HCT116 (cell line): ENCODE results near the gene OLFML3. TPM values are rescaled to one million over a fixed set of nuclear protein-coding genes. Genes with fewer than 3 reads are reported as not detected.

Experiments
- ATAC-seq: fragments of 200-7000 bp; cut with Tn5 transposase; 2 replicates; pipeline ENCODE4 v1.9.1; 2020; ENCODE audit warnings: mild to moderate bottlenecking, moderate library complexity
- BruUV-seq: library from RNA; stranded (reverse); fragments of 400-500 nt; replicated peaks from 2 replicates; lab custom pipeline; 2021; lab: Mats Ljungman, UMichigan
- CTCF ChIA-PET: fragments of 300-600 bp; sonication (Branson Sonifier 250); formaldehyde crosslinking; loops from one replicate; lab custom pipeline; 2021; ENCODE audit warnings: antibody characterized with exemption; lab: Charles Lee
- POLR2A ChIA-PET: fragments of 300-600, 350-600 bp; sonication (Branson Sonifier 250); formaldehyde crosslinking; loops from one replicate; lab custom pipeline; 2021; ENCODE audit warnings: antibody characterized with exemption; lab: Charles Lee
- RAD21 ChIA-PET, 2 experiments: fragments of 300-600 bp; sonication (Branson Sonifier 250); formaldehyde crosslinking; loops; one replicate each; lab custom pipeline; 2023; ENCODE audit warnings: low total read pairs in 2 of 2; ENCODE audit not compliant: uncharacterized antibody in 2 of 2, unreplicated experiment in 2 of 2, low non-redundant PET in 1 of 2; lab: Charles Lee
- DNase-seq: peaks from one replicate; pipeline ENCODE4 v3.0.0-alpha.2; 2010; ENCODE audit warnings: low read depth, low spot score
- H2AFZ ChIP-seq: fragments of 200-600 bp; shearing (Covaris generic), sonication (generic); 2 replicates; pipeline ENCODE4 v1.6.1; 2017; ENCODE audit warnings: low read depth, mixed run types, mixed read lengths, antibody characterized with exemption, low read length; ENCODE audit not compliant: poor library complexity, severe bottlenecking
- H3K27ac ChIP-seq: 2 replicates; pipeline ENCODE4 v1.5.1; 2012; ENCODE audit warnings: low read depth, low read length
- H3K27me3 ChIP-seq: fragments of 200-600 bp; sonication (generic); 2 replicates; pipeline ENCODE4 v1.6.1; 2016; ENCODE audit warnings: mixed run types, low read length, mixed read lengths; ENCODE audit not compliant: insufficient read depth
- H3K36me3 ChIP-seq, 2 experiments: fragments of 200-500 bp in 1 of 2; fragments of 200-600 bp in 1 of 2; sonication (Bioruptor generic) in 1 of 2; sonication (generic) in 1 of 2; 2 replicates each; pipeline versions ENCODE4 v1.5.1 to v1.6.1; 2014 to 2016; ENCODE audit warnings: low read length in 2 of 2, inconsistent platforms in 1 of 2, mixed read lengths in 1 of 2, mixed run types in 1 of 2; ENCODE audit not compliant: insufficient read depth in 2 of 2, control insufficient read depth in 1 of 2
- H3K4me1 ChIP-seq, 2 experiments: fragments of 200-600 bp in 1 of 2; sonication (generic) in 1 of 2; 2 replicates each; pipeline versions ENCODE4 v1.5.1 to v1.6.1; 2012 to 2017; ENCODE audit warnings: low read length in 2 of 2, inconsistent platforms in 1 of 2, mild to moderate bottlenecking in 1 of 2, mixed read lengths in 1 of 2, mixed run types in 1 of 2, moderate library complexity in 1 of 2; ENCODE audit not compliant: insufficient read depth in 2 of 2, control insufficient read depth in 1 of 2
- H3K4me2 ChIP-seq: fragments of 200-600 bp; sonication (generic); 2 replicates; pipeline ENCODE4 v1.6.1; 2017; ENCODE audit warnings: mixed run types, low read length, mixed read lengths
- H3K4me3 ChIP-seq, 2 experiments: fragments of 200-600 bp in 1 of 2; sonication (generic) in 1 of 2; replicated peaks in 1 of 2; 2 replicates each; pipeline ENCODE4 v1.5.1; 2011 to 2016; ENCODE audit warnings: low read length in 2 of 2, control low read depth in 1 of 2, low read depth in 1 of 2, mild to moderate bottlenecking in 1 of 2, mixed read lengths in 1 of 2, mixed run types in 1 of 2
- H3K79me2 ChIP-seq: fragments of 200-600 bp; sonication (generic); 2 replicates; pipeline ENCODE4 v1.6.1; 2017; ENCODE audit warnings: mild to moderate bottlenecking, mixed run types, low read length, moderate library complexity, mixed read lengths; ENCODE audit not compliant: insufficient read depth
- H3K9ac ChIP-seq: fragments of 200-600 bp; sonication (generic); 2 replicates; pipeline ENCODE4 v1.6.1; 2016; ENCODE audit warnings: low read length, mixed read lengths
- H3K9me2 ChIP-seq: fragments of 200-600 bp; sonication (generic), shearing (Covaris generic); 2 replicates; pipeline ENCODE4 v1.6.1; 2017; ENCODE audit warnings: mixed run types, mild to moderate bottlenecking, moderate library complexity; ENCODE audit not compliant: insufficient read depth
- H3K9me3 ChIP-seq, 2 experiments: fragments of 200-500 bp in 1 of 2; fragments of 200-600 bp in 1 of 2; sonication (Bioruptor generic) in 1 of 2; sonication (generic) in 1 of 2; 2 replicates each; pipeline ENCODE4 v1.6.1; 2014 to 2017; ENCODE audit warnings: low read length in 2 of 2, mixed read lengths in 2 of 2, inconsistent platforms in 1 of 2, low read depth in 1 of 2, mild to moderate bottlenecking in 1 of 2, mixed run types in 1 of 2, moderate library complexity in 1 of 2; ENCODE audit not compliant: control insufficient read depth in 1 of 2, insufficient read depth in 1 of 2
- H4K20me1 ChIP-seq: fragments of 200-600 bp; sonication (generic), shearing (Covaris generic); 2 replicates; pipeline ENCODE4 v1.6.1; 2017; ENCODE audit warnings: mixed run types, mild to moderate bottlenecking, moderate library complexity; ENCODE audit not compliant: insufficient read depth
- ATF3 ChIP-seq: IDR thresholded peaks from 2 replicates; pipeline ENCODE4 v1.6.1; 2012
- CBX3 ChIP-seq: IDR thresholded peaks from 2 replicates; pipeline ENCODE4 v1.6.1; 2012; ENCODE audit warnings: low read depth
- CEBPB ChIP-seq: IDR thresholded peaks from 2 replicates; pipeline ENCODE4 v1.6.1; 2012; ENCODE audit warnings: low read depth
- ELF1 ChIP-seq: IDR thresholded peaks from 2 replicates; pipeline ENCODE4 v1.6.1; 2012; ENCODE audit warnings: low read depth, borderline replicate concordance
- EZH2 ChIP-seq: fragments of 200-600 bp; sonication (generic); IDR thresholded peaks from 2 replicates; pipeline ENCODE4 v1.6.1; 2017; ENCODE audit warnings: antibody characterized with exemption, mixed run types
- FOSL1 ChIP-seq: IDR thresholded peaks from 2 replicates; pipeline ENCODE4 v1.6.1; 2012; ENCODE audit warnings: low read depth
- POLR2A ChIP-seq: IDR thresholded peaks from 2 replicates; pipeline ENCODE4 v1.7.0; 2011; ENCODE audit warnings: borderline replicate concordance; ENCODE audit not compliant: insufficient read depth, insufficient read length; ENCODE audit errors: extremely low read depth
- POLR2AphosphoS5 ChIP-seq: IDR thresholded peaks from 2 replicates; pipeline ENCODE4 v1.6.1; 2011; ENCODE audit warnings: mild to moderate bottlenecking, low read depth, low read length, moderate library complexity
- RAD21 ChIP-seq: IDR thresholded peaks from 2 replicates; pipeline ENCODE4 v1.6.1; 2012; ENCODE audit warnings: low read depth, mild to moderate bottlenecking
- SIN3A ChIP-seq: IDR thresholded peaks from 2 replicates; pipeline ENCODE4 v1.6.1; 2012; ENCODE audit warnings: low read depth
- TCF7L2 ChIP-seq: IDR thresholded peaks from 2 replicates; pipeline ENCODE4 v1.7.0; 2011; ENCODE audit warnings: borderline replicate concordance, inconsistent platforms; ENCODE audit not compliant: insufficient read depth, insufficient read length; ENCODE audit errors: extremely low read depth
- YY1 ChIP-seq: IDR thresholded peaks from 2 replicates; pipeline ENCODE4 v1.6.1; 2011; ENCODE audit warnings: low read length, low read depth, moderate library complexity, mild to moderate bottlenecking; ENCODE audit not compliant: insufficient replicate concordance; ENCODE audit errors: extremely low read depth
- ZFX ChIP-seq: fragments of 450-650 bp; IDR thresholded peaks from 2 replicates; pipeline ENCODE4 v1.6.1; 2017
- intact Hi-C: fragments of 100-400 bp; cut with micrococcal nuclease; formaldehyde crosslinking; loops from 2 replicates; pipeline ENCODE4 v1.10.0; 2022
- total RNA-seq: library from RNA; stranded (reverse); gene quantifications from one replicate; pipeline ENCODE4 v1.2.1, GENCODE V29; 2021; ENCODE audit not compliant: unreplicated experiment
- TF ChIP-seq, protein P1 (sequence below): IDR thresholded peaks from 2 replicates; pipeline ENCODE4 v1.6.1; 2012
- TF ChIP-seq, protein P2 (sequence below): IDR thresholded peaks from 2 replicates; pipeline ENCODE4 v1.6.1; 2012; ENCODE audit warnings: low read depth

OLFML3 gene
- total RNA-seq, 1 experiment from 2014 or later: 0.25 TPM

DNA sequence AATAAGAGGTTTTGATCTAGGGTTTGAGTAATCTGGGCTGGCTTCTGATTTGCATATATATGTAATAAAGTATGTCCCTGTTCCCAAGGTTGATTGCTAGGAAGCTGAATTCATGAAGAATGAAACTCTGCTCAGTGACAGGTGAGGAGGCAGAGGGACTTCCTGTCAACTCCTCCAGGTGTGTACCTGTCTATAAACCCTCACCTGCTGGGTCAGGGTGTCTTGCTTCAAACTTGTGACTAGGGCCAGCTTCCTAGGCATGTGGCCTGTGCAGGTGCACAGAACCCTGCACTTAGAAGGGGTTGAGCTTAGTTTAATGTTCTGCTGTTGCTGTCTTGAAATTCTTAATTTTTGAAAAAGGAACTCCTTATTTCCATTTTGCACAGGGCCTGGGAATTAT lies 21.1 kb downstream of the OLFML3 start:
- no peak for ATAC-seq
- RAD21 ChIA-PET: no interaction called here
- TF ChIP-seq EZH2: no peak
- TF ChIP-seq RAD21: no peak
- TF ChIP-seq ZFX: no peak
- no peak for TF ChIP-seq CEBPB
- TF ChIP-seq, protein P1, sequence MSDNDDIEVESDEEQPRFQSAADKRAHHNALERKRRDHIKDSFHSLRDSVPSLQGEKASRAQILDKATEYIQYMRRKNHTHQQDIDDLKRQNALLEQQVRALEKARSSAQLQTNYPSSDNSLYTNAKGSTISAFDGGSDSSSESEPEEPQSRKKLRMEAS: no peak
- no peak for TF ChIP-seq POLR2AphosphoS5
- no peak for TF ChIP-seq YY1
- TF ChIP-seq FOSL1: no peak
- no peaks in the 10 kb centered on the region for H3K36me3 ChIP-seq
- no peaks in the 10 kb centered on the region for H4K20me1 ChIP-seq
- CTCF ChIA-PET: no interaction called here
- no peak overlapping the region for H3K27ac ChIP-seq
- H3K4me3 ChIP-seq: no peak overlapping the region
- no peaks in the 10 kb centered on the region for H3K4me1 ChIP-seq
- H3K9me2 ChIP-seq: no peaks in the 10 kb centered on the region
- no peak overlapping the region for H3K4me2 ChIP-seq
- H3K9me3 ChIP-seq: 0 out of 4 replicates have a peak, but pooled peaks cover 0 to 4% of the 10 kb centered on the region in 2 experiments
- H3K9ac ChIP-seq: no peak overlapping the region
- intact Hi-C loops: no loop called here
- no peak for DNase-seq
- no peaks in the 10 kb centered on the region for H3K79me2 ChIP-seq
- H3K27me3 ChIP-seq: no peaks in the 10 kb centered on the region
- no peak overlapping the region for H2AFZ ChIP-seq
- BruUV-seq: no TSS peak
- POLR2A ChIA-PET: no interaction called here

DNA sequence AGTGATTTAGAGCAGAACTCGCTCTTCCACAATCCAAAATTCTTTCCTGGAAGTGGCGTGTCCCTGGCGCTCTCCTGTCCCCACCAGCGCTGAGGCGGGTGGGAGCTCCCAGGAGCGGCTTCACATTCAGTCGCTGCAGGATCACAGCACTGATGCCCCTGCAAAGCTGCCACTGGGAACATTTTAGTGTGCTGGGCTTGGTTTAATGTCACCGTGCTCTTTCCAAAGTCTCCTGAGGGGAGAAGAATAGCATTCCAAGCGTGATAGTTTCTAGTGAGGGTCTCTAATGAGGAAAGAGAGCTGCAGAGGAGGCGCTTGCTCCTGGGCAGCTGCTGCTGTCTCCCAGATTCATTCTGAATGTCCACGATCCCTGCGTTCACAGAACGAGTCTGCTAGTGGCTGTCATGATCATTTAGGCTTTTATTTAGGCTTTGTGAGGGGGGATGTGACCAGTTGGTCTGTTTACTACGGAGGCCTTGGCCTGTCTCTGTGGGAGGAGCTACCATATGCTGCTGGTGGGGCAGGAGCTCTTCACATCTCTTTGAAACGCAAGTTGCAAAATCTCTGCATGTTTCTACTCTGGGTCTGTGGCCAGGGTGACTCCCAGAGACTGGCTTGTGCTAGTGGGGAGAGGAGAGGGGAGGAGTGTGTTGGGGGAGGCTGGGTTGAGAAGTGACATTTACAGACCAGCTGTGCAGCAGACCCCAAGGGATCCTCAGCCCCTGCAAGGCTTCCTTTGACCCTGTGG lies 23.4 kb downstream of the OLFML3 start:
- ChIA-PET CTCF (interaction anchor here (0.9 kb wide), 1 partner anchor 280 kb away, joined by 4 read pairs; no protein-coding TSS in a partner anchor), POLR2A (no interaction called here), RAD21 (no interaction called here)
- H3K9ac ChIP-seq: no peak overlapping the region
- BruUV-seq: no TSS peak
- H3K4me2 ChIP-seq: no peak overlapping the region
- H3K27ac ChIP-seq: no peak overlapping the region
- H3K4me1 ChIP-seq: no peaks in the 10 kb centered on the region
- intact Hi-C loops: no loop called here
- no peaks in the 10 kb centered on the region for H4K20me1 ChIP-seq
- H3K79me2 ChIP-seq: no peaks in the 10 kb centered on the region
- DNase-seq: no peak
- no peaks in the 10 kb centered on the region for H3K36me3 ChIP-seq
- H3K27me3 ChIP-seq: no peaks in the 10 kb centered on the region
- no peak for ATAC-seq
- H2AFZ ChIP-seq: no peak overlapping the region
- H3K9me3 ChIP-seq: no peaks in the 10 kb centered on the region
- no peaks in the 10 kb centered on the region for H3K9me2 ChIP-seq
- no peak overlapping the region for H3K4me3 ChIP-seq
- no peak for TF ChIP-seq RAD21
- TF ChIP-seq ELF1: no peak
- TF ChIP-seq POLR2A: no peak
- no peak for TF ChIP-seq ATF3
- no peak for TF ChIP-seq CBX3
- TF ChIP-seq, protein P2, sequence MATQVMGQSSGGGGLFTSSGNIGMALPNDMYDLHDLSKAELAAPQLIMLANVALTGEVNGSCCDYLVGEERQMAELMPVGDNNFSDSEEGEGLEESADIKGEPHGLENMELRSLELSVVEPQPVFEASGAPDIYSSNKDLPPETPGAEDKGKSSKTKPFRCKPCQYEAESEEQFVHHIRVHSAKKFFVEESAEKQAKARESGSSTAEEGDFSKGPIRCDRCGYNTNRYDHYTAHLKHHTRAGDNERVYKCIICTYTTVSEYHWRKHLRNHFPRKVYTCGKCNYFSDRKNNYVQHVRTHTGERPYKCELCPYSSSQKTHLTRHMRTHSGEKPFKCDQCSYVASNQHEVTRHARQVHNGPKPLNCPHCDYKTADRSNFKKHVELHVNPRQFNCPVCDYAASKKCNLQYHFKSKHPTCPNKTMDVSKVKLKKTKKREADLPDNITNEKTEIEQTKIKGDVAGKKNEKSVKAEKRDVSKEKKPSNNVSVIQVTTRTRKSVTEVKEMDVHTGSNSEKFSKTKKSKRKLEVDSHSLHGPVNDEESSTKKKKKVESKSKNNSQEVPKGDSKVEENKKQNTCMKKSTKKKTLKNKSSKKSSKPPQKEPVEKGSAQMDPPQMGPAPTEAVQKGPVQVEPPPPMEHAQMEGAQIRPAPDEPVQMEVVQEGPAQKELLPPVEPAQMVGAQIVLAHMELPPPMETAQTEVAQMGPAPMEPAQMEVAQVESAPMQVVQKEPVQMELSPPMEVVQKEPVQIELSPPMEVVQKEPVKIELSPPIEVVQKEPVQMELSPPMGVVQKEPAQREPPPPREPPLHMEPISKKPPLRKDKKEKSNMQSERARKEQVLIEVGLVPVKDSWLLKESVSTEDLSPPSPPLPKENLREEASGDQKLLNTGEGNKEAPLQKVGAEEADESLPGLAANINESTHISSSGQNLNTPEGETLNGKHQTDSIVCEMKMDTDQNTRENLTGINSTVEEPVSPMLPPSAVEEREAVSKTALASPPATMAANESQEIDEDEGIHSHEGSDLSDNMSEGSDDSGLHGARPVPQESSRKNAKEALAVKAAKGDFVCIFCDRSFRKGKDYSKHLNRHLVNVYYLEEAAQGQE: no peak
- TF ChIP-seq TCF7L2: no peak
- TF ChIP-seq, protein P1: no peak
- TF ChIP-seq SIN3A: no peak
- TF ChIP-seq YY1: no peak
